HG03025 (cell line): ENCODE results near the gene PEBP1.
"Not testable (repeated sequence)": the region's sequence is repeated elsewhere in the genome, so short reads cannot be mapped to it uniquely, and the experiment has no call there.

Experiments
- ATAC-seq: cut with Tn5 transposase; IDR thresholded peaks from one replicate; pipeline ENCODE4 v1.9.1; 2021; ENCODE audit warnings: mild to moderate bottlenecking, moderate library complexity; ENCODE audit not compliant: unreplicated experiment, low FRiP score

The PEBP1 gene

GRCh38 chr12:118129436-118129835 is 6.5 kb upstream of the PEBP1 start:
- not testable (repeated sequence) for ATAC-seq

- peak; percentile 32 for ATAC-seq
Observed at GRCh38 chr12:118136559-118137003, 657 bp downstream of the PEBP1 start.

- ATAC-seq: no peak
Observed at GRCh38 chr12:118137148-118137678, 1.3 kb downstream of the PEBP1 start.

- ATAC-seq: no peak
Observed at GRCh38 chr12:118140825-118141224, 4.9 kb downstream of the PEBP1 start.

GRCh38 chr12:118144499-118144898 is 8.6 kb downstream of the PEBP1 start:
- no peak for ATAC-seq

GRCh38 chr12:118145113-118145797 is 9.3 kb downstream of the PEBP1 start:
- ATAC-seq: peak; percentile 67

GRCh38 chr12:118145798-118146156 is 9.9 kb downstream of the PEBP1 start:
- no peak for ATAC-seq

- ATAC-seq: no peak
Observed at GRCh38 chr12:118148287-118148686, 12.4 kb downstream of the PEBP1 start.

- ATAC-seq: no peak
Observed at GRCh38 chr12:118150625-118151024, 14.7 kb downstream of the PEBP1 start.

- no peak for ATAC-seq
Observed at GRCh38 chr12:118151755-118152154, 15.8 kb downstream of the PEBP1 start.

- ATAC-seq: no peak
Observed at GRCh38 chr12:118160536-118160935, 24.6 kb downstream of the PEBP1 start.

- ATAC-seq: no peak
Observed at GRCh38 chr12:118164798-118165486, 29.0 kb downstream of the PEBP1 start.

- ATAC-seq: peak; percentile 92
Observed at GRCh38 chr12:118166946-118167345, 31.0 kb downstream of the PEBP1 start.

- peak; percentile 64 for ATAC-seq
Observed at GRCh38 chr12:118175823-118176447, 40.0 kb downstream of the PEBP1 start.

- ATAC-seq: no peak
Observed at GRCh38 chr12:118183155-118183554, 47.2 kb downstream of the PEBP1 start.

GRCh38 chr12:118183711-118184110 is 47.8 kb downstream of the PEBP1 start:
- no peak for ATAC-seq

- no peak for ATAC-seq
Observed at GRCh38 chr12:118185602-118186397, 49.9 kb downstream of the PEBP1 start.

- no peak for ATAC-seq
Observed at GRCh38 chr12:118187751-118188435, 52.0 kb downstream of the PEBP1 start.

- no peak for ATAC-seq
Observed at GRCh38 chr12:118188690-118189371, 52.9 kb downstream of the PEBP1 start.
